NOMO-1 (cell line): ENCODE data around the gene ACSF3.
"Not testable (repeated sequence)": the region's sequence is repeated elsewhere in the genome, so short reads cannot be mapped to it uniquely, and the experiment has no call there.

Experiments
- DNase-seq, 2 experiments: peaks; one replicate each; lab custom pipeline; 2025; ENCODE audit not compliant: unreplicated experiment in 2 of 2; lab: John Stamatoyannopoulos, UW

ACSF3 gene

DNA sequence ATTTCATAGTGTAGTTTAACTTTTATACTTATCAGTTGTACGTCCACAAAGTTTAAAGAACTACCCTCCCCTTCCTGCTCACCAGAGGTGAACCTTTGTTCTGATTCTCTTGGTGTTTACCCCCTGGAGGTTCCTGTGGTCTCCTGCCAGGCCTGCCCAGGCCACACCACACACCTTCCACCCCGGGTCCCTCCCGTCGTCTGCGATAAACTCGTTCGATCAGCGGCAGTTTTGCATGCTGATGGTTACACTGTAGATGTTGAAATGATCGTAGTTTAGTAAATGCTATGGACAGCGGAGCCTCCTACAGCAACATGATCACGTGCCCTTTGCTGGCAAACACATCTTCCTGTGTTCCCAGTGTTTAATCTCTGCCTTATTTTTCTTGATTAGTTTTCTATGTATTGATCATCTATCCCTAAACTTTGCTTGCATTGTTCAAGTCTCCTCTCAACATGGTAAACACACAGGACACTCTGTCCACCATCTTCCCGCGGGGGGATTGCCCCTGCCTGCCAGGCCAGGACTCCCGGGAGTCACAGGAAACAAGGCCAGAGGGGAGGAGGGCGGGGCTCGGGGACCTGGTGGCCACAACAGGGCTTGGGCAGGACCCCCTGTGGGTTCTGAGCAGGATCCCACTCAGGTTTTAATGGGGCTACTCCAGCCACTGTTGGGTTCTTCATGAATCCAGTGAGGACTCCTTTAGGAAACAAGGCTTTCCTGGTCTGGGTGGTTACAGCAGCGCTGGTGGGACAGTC lies 2.8 kb upstream of the ACSF3 start:
- DNase-seq, result no peak

DNA sequence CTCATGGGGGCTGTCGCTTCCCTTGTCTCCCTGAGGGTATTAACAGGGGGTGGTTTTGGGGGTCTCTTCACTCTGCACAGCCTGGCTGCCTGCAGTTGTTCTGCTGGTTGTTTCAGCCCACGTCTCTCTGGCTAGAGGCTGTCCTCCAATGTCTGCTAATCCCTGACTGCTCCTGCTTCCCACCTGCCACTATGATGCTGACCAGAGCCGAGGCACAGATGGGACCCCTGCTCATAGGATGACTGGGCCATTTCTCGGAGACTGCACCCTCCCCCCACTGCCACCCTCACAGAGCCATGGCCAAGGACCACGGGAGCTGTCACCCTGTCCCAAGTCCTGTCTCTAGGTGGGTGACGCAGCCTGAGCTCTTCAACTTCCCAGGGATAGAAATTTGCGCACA lies 1.6 kb upstream of the ACSF3 start:
- no peak for DNase-seq

DNA sequence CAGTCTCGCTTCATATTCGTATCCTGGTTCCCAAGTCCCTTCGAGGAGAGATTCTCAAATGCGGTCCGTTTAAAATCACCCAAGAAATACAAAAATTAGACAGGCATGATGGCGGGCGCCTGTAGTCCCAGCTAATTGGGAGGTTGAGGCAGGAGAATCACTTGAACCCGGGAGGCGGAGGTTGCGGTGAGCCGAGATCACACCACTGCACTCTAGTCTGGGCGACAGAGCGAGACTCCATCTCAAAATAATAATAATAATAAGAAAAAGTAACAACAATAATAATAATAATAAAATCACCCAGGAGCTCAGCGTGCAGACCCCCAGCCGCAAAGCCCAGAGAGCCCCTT lies 425 bp upstream of the ACSF3 start:
- not testable (repeated sequence) for DNase-seq

DNA sequence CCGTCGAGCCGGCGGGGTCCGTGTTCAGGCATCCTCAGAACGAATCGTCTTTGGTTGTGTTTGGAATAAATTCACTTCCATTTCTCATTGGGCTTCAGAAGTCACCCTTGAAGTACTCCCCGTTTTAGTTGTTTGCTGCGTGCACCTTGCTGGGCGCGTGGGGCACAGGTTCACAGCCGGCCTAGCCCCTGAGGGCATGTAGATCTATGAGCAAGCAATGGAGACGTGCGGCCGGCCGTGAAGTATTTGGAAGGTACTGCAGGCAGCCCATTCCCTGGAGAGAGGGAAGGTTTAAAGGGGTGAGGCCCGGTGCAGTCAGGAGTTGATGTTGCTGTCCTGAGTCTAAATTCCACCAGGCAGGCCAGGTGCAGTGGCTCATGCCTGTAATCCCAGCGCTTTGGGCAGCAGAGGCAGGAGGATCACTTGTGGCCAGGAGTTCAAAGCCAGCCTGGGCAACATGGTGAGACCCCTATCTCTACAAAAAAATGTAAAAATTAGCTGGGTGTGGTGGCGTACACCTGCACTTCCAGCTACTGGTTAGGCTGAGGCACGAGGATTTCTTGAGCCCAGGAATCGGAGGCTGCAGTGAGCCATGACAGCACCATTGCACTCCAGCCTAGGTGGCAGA lies 714 bp downstream of the ACSF3 start:
- peak in 1 of 2 experiments; percentile 6 for DNase-seq

DNA sequence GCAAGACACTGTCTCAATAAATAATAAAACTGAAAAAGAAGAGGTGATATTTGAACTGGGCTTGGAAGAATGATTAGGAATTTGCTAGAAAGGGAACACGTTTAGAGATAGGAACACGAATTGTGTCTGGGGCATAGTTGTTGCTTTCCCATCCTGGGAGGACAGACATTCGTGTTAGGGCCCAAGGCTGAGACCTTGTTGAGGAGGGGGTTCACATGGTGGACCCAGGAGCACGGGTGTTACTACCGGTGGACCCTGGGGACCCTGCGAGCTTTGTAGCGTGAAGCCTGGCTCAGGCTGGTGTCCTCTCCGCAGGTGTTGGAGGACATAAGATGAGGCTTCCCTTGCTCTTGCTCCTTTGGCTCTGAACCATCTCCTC lies 1.2 kb downstream of the ACSF3 start:
- no peak for DNase-seq

DNA sequence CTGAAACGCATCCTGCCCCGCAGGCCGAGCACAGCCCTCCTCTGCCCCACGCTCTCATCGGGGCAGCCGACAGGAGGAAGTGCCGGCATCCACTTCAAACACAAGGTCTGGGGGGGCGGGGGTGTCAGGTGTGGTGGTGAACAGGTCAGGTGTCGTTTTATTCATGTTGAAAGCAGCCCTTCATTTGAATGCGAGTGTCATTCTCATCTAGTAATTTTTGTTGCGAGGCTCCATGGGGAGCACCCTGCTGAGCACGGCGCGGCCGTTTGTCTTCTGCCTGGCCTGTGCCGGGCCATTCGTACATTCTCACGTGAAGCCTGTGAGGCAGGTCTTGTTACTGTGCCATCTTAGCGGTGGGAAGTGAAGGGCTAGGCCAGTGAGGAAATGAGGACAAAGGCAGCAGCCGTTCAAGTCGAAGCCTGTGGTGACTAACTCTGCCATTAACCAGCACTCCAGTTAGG lies 1.9 kb downstream of the ACSF3 start:
- no peak for DNase-seq

DNA sequence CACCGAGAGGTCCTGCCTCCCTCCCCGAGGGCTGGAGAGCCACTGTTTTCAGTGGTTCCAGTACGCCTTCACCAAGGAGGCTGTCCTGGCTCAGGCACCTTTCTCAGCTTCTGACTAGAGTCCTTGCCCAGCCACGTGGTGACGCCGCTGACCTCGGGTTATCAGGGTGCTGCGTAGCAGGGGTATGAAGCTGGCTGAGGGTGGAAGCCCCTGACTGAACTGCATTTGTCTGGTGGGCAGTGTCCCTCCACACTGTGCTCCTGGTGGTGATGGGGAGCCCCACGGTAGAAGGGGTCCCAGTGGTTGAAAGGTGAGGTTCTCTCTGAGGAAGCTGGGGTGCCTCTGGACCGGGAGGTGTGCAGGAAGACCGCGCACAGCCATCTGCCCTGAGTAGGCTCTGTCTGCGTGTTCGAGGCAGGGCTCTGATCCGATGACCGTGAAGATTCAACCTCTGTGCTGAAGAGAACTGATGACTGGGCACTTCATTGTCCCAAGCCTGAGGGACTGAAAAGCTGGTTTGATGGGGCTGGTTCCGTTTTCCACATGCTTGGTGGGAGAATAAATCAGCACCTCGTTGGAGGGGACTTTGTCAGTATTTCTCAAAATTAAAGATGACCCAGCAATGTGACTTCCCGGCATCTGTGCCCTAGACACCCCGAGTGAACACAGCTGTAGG lies 2.5 kb downstream of the ACSF3 start:
- no peak for DNase-seq

DNA sequence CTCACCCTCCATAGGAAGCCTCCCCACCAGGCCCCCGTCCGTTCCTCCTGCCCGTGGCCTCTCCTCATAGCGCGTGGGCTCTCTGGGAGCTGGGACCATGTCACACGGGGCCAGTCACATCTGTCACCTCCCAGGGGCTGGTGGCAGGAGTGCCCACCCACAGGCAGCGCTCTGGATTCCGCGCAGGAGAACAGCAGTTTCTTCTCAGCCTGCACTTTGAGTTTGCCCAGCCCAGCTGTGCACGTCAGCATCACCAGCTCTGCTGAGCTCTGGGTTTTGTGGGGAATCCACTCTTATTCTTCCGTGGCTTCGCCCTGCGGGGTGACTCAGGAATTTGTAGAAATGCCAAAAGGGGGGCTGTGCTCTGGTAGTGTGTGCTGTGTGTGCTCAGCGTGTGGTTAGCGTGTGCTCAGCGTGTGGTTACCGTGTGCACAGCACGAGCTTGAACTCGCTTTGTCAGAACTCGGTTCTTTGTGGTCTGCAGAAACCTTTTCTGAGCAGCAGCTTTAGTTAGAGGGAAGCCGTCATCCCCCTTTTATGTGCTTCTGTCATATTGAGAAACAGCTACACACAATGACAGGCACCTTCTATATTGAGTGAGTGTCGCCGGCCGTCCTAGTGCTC lies 3.2 kb downstream of the ACSF3 start:
- no peak for DNase-seq

DNA sequence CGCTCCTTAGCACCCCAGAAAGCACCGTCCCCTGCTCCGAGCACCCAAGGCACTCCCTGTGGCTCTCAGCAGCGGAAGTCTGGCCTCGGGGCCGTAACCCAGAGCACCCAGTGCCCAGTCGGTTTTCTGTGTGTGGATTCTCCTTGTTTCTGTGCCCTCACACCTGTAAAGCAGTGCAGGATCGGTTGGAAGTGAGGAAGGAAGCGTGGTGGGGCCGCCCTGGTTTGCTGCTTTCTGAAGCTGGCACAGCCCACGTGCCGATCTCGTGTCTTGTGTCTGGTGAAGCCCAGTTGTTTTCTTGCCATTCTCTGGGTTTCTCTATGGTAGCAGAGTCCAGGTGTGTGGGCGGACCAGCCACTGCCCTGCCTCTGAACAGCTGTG lies 3.7 kb downstream of the ACSF3 start:
- DNase-seq, result no peak

DNA sequence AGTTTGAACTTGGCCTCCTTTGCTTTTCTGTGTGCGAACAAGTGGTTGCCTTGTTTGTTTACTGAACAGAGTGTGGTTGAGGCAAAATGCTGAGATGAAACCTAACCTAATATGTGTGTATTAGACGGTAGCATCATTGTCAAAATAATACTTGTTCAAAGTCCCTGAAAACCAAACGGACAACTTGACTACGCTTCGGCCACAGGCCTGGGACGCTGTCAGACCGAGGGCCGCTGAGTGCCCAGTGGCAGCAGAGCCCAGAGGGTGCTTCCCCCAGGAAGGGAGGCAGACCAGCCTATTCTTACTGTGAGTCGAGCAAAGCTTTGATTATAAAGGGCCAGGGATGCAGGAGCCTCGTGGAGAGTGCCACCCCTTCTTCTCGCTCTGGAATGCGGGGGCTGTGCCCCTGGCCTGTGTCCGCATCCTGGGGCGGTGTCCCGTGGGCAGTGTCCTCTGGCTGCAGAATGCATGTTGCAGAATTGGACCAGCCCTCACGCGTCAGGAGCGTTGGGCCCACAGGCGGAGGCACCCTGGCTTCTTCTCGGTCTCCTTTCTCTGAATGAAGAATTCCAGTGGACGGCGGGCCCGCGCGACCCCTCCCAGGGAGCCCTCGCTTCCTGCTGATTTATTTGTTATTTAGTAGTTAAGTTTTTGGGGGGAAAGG lies 5.2 kb downstream of the ACSF3 start:
- DNase-seq, result no peak

DNA sequence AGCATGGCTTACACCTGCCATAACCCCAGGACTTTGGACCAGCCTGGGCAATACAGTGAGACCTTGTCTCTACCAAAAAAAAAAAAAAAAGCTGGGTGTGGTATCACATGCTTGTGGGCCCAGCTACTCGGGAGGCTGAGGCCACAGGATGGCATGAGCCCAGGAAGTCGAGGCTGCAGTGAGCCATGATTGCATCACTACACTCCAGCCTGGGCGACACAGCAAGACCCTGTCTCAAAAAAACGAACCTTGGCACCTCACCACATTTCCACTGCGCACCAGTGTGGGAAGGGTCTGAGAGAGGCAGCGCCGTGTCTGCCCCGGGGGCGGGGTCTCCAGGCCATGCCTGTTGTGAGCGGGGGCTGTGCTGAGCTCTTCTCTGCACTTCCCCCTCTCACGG lies 6.3 kb downstream of the ACSF3 start:
- DNase-seq, result no peak

DNA sequence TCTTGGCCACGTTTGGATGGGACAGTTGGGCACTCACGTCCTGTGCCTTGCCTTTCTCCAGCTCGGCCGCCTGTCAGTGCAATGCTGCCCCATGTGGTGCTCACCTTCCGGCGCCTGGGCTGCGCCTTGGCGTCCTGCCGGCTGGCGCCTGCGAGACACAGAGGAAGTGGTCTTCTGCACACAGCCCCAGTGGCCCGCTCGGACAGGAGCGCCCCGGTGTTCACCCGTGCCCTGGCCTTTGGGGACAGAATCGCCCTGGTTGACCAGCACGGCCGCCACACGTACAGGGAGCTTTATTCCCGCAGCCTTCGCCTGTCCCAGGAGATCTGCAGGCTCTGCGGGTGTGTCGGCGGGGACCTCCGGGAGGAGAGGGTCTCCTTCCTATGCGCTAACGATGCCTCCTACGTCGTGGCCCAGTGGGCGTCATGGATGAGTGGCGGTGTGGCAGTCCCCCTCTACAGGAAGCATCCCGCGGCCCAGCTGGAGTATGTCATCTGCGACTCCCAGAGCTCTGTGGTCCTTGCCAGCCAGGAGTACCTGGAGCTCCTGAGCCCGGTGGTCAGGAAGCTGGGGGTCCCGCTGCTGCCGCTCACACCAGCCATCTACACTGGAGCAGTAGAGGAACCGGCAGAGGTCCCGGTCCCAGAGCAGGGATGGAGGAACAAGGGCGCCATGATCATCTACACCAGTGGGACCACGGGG lies 7.1 kb downstream of the ACSF3 start:
- no peak for DNase-seq

DNA sequence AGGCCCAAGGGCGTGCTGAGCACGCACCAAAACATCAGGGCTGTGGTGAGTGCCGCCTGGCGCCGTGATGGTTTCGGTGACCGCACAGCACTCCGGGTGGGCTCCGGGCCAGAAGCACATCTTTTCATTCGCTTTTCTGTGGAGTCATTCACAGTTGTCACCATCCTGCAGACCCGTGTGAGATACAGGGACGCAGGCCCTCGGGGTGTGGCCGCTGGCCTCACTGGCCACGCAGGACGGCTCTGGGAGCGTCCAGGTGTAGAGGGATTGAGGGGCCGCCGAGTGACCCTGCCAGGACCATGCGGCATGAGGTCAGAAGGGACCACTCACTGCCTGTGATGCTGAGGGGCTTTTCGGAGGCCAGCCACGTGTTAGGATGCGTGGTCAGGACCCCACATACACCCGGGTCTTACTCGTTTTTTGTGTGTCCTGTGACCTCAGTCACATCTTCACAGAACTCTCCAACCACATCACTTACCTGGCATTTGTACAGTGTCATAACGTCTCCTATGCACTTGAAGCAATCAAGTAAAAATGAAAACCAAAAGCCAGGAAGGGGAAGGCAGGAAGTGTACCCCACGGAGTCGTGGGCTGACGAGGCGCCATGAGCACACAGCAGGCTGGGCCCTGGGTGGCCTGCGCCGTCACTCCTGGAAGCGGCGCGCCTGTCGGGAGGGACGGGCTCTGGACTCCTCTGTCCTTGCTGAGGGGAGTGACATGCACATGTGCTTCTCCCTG lies 7.8 kb downstream of the ACSF3 start:
- DNase-seq, result no peak

DNA sequence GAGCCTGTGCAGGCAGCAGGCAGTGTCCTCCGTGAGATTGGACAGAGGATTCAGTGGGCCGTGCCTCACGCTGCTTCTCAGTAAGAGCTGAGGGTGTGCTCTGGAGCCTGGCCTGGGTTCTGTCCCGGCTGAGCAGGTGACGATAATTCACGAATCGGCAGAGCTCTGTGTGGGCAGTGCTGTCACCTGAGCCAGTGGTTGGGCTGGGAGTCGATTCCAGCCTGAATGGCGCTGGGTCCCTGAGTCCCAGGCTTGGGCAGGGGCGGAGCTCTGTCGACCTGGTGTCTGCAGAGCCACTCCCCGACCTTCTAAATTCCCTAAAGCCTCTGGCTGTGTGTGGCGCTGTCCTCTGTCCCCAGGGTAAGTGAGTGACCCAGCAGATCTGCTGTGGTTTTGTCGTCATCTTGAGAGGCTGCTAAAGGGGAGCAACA lies 8.4 kb downstream of the ACSF3 start:
- no peak for DNase-seq

DNA sequence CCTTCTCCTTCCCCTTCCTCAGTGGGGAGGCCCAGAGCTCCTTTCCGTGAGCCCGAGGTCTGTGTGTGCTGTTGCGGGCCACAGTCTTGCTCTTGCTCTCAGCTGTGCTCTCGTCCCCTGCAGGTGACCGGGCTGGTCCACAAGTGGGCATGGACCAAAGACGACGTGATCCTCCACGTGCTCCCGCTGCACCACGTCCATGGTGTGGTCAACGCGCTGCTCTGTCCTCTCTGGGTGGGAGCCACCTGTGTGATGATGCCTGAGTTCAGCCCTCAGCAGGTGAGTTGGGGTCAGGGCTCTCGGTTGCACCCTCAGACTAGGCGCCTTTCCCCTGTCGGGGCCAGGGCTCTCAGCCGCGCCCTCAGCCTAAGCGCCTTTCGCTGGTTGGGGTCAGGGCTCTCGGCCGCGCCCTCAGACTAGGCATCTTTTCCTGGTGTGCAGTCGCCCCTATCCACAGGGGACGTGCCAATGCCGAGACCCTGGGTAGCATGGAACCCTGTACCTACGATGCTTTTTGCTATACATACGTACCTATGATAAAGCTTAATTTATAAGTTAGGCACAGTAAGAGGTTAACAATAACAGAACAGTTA lies 8.9 kb downstream of the ACSF3 start:
- no peak for DNase-seq

DNA sequence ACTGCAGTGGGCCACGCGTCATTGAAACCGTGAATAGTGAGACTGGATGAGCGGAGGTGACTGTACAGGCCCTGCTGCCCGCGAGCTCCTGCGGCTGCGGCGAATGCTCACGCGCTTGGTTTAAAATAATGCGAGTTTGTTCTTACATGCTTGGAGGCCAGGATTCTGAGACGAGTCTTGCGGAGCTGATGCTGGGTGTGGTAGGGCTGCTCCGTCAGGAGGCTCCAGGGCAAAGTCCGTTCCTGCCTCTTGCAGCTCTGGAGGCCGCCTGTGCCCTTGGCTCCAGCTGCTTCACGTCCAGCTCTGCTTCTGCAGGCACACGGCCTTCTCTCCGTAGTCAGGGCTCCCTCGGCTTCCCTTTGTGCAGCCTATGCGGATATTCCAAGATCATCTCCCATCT lies 9.5 kb downstream of the ACSF3 start:
- no peak for DNase-seq

DNA sequence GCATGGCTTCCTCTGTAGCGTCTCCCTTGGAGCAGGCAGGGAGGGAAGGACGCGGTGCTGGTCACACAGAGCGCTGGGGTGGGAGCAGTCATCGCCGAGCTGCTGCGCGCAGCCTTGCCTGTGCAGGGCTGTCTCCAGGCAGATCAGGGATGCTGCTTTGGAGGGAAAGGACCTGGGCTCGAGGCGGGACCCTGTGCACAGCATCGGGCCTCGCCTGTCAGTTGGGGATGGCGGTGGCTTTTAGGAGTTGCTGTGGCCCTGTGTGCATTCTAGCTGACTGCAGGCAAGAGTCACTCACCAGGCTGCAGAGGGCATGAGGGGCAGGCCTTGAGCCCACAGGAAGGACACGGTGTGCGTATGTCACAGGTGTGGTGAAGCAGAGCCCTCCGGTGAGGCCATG lies 10.1 kb downstream of the ACSF3 start:
- DNase-seq, result no peak

DNA sequence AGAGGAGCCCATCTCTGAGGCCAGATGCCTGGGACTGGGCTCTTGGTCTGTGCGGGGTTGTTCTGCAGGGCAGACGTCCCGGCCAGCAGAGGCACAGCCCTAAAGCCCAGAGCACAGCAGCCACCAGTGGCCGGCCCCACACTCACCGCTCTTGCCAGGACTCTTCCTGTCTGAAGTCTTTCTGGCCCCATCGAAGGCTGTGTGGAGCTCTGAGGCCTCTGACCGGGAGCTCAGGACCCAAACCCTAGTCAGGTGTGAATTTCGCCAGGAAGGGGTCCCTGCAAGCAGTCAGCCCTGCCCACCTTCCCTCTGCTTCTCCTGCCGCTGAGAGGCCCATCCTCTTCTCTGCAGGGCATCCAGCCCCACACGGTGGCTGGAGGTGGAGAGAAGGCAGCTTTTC lies 10.7 kb downstream of the ACSF3 start:
- no peak for DNase-seq

DNA sequence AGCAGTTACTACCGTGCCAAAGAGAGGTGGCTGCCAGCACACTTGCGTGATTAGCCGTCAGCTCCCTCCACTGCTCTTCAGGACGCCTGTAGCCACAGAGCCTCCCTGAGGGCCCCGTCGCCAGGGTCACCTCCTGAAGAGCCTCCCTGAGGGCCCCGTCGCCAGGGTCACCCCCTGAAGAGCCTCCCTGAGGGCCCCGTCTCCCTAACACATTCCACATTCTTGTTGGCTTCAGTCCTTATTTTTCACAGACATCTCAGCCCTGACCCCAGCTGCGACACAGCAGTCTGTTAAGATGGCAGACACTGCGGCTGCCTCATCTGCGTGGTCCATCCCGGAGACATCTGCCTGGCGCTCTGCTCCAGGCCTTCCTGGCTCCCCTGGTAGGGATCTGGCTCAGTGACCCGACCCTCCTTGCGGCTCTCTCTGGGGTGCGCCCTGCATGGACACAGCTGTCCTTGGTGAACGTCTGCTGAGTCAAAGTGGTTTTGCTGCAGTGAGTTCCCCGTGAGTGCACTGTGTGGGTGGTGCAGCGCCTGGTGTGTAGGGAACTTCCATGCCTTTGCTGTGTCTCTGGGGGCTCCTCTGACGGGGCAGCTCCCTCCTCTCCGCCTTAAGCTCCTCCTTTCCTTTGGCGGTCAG lies 11.4 kb downstream of the ACSF3 start:
- DNase-seq, result no peak
